GM12875 (cell line): ENCODE measurements around the gene ZNF845.
"Not testable (repeated sequence)": the region's sequence is repeated elsewhere in the genome, so short reads cannot be mapped to it uniquely, and the experiment has no call there.

ENCODE experiments used
- H3K4me3 ChIP-seq: one replicate; pipeline ENCODE4 v1.5.1; 2011; ENCODE audit warnings: low read depth, low read length, control low read depth
- TF ChIP-seq, protein P1 (sequence below): IDR thresholded peaks from 2 replicates; pipeline ENCODE4 v1.5.1; 2011; ENCODE audit warnings: low read depth, mild to moderate bottlenecking, control low read depth, inconsistent platforms, low read length, moderate library complexity, borderline replicate concordance; ENCODE audit not compliant: insufficient read depth

ZNF845 gene

DNA sequence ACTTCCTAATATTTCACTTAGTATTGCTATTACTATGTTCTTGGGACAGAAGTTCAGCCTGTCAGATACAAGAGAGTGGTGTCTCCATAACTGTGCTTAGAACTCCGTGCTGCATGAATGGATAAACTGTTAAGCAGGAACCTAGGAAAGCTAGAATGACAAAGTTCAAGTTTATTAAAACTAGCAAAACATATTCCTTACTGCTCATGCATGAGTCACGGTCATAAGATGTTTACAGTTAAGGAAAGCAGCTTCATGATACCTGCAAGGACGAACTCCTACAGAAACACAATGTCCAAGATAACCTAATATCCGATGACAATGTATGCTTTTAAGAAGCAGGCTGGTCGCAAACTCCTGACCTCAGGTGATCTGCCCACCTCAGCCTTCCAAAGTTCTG is 55.4 kb downstream of the ZNF845 start:
- H3K4me3 ChIP-seq: no peak overlapping the region
- TF ChIP-seq, protein P1, sequence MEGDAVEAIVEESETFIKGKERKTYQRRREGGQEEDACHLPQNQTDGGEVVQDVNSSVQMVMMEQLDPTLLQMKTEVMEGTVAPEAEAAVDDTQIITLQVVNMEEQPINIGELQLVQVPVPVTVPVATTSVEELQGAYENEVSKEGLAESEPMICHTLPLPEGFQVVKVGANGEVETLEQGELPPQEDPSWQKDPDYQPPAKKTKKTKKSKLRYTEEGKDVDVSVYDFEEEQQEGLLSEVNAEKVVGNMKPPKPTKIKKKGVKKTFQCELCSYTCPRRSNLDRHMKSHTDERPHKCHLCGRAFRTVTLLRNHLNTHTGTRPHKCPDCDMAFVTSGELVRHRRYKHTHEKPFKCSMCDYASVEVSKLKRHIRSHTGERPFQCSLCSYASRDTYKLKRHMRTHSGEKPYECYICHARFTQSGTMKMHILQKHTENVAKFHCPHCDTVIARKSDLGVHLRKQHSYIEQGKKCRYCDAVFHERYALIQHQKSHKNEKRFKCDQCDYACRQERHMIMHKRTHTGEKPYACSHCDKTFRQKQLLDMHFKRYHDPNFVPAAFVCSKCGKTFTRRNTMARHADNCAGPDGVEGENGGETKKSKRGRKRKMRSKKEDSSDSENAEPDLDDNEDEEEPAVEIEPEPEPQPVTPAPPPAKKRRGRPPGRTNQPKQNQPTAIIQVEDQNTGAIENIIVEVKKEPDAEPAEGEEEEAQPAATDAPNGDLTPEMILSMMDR: no peak

DNA sequence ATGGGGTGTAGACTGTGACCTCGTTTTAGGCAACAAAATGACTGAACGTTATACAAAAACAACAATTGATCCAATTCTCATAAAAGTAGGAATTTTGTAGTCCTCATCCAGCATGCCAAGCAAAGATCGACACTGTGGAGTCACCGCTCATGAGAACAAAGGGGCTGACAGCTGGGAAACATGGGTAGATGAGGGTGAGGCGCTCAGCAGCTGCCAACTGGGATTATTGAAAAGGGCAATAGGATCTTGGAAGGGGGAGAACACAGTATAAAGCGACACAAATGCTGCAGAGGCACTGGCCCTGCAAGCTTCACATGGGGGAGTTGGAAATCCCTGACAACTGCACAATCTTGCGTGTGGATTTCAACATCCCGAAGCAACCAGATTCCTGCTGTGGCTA is 56.0 kb downstream of the ZNF845 start:
- no peak overlapping the region for H3K4me3 ChIP-seq
- TF ChIP-seq, protein P1: no peak

DNA sequence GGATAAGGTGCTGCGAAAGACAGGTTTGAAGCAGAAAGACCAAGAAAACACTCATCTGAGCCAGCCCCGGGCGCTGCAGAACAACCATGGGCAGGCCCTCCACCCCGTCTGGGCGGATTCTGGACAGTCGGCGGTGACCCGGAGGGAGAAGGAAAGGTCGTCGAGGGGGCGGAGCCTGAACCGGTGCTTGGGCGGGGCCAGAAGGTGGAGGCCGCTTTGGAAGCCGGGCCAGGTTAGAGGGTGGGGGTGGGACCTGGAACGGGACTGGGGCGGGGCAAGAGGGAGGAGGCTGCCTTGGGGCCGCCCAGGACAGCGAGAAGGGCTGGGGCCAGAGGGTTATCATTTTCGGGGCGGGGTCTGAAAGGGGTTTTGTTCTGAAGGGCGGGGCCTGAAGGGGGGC is 56.4 kb downstream of the ZNF845 start:
- H3K4me3 ChIP-seq: no peak overlapping the region
- TF ChIP-seq, protein P1: no peak

DNA sequence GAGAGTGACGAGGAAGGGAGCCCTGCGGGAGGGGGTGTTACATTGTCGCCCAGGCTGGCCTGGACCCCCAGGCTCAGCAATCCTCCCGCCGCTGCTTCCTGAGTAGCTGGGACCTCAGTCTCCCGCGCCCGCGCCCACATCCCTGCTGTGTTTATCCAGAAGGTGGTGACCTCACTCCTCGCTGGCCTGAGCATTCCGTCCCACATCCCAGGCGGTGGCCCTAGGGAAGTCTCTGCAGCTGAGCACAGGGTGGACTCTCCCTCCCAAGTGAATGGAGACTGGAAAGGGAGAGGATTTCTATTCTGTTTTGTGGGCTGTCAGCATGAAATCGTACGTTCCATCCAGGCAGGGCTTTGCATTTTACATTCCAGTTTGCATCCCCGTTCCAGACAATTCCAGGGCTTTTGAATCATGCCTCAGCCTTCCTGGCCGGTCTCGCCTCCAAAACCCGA is 61.0 kb downstream of the ZNF845 start:
- no peak overlapping the region for H3K4me3 ChIP-seq
- TF ChIP-seq, protein P1: no peak

DNA sequence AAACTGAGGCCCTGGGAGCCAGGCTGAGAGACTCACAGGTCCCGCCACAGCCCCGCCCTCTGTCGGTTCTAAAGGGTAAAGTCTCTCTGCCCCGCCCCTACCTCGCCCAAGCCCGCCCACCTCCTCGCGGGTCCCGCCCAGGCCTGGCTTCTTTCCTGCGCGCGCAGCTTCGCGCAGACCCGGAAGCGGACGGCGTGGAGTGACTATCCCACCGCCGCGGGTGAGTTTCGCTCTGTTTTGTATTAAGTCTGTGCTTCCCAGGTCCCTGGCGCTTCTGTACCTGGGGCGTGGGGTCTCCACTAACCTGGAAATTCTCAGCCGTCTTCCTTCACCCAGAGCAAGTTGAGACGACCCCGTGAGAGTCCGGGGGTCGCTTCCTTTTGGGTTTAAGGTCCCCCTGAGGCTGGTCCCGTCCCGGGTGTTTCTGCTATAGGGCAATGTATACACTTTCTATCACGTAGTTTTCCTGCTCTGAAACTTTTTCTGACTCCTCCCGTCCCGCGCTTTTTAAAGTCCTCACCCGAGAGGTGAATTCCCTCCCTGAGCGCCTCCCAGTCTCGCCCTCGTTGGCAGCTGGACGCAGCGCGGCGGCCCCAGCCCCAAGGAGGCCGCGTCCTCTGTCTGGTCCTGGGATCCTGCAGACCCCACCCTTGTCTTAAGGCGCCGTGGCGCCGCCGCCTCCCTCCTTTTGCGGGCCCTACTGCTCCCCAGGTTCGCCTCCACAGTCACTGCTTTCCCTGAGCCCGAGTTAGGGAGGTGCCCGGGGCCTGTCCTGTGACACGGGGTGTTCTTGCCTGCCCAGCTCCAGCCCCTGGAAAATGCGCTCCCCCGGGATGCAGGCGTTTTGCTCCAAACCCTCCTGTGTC is 61.7 kb downstream of the ZNF845 start, which contains the start of gene ZNF765:
Gene ZNF765 (plus strand): TSS at position 176 of the 866 bp plus-strand sequence. CDS start 2,867 bp downstream, outside the sequence.
- H3K4me3 ChIP-seq: peak within 1 kb of the TSS; percentile 65

DNA sequence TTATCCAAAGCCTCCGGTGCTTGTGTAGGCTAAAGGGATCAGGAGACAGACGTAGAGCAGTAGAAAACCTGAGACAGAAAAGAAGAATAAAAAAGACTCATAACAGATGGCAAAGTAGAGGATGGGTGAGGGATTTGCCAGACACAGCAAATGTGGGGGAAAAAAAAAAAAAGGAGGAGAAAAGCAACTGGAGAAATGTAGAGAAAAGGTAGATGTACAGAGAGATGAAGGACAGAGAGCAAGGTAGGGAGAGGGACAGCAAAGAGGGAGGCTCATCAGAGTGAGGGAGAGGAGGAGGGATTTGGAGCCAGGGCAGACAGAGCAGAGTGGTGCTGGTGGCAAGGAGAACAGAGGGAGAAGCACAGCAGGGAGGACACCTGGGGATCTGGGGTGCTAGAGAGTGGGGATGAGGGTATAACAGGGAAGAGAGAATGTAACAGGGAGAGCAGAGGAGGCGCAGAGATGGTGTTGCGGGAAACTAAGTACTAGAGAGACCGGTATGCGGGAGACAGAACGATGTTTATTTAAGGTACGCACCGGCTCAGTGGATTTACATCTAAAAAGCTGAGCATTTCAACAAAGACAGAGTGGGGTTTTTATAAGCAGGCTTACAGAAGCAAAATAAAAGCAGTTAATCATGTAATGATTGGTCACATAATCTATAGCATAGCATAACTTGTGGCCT is 62.4 kb downstream of the ZNF845 start:
- peak overlapping the region; percentile 65 for H3K4me3 ChIP-seq

More for the DNA sequence above, 61.7 kb downstream of the ZNF845 start, which contains the start of gene ZNF765:
- TF ChIP-seq, protein P1: peak; percentile 43; the same call in 1 of the 2 replicates

DNA sequence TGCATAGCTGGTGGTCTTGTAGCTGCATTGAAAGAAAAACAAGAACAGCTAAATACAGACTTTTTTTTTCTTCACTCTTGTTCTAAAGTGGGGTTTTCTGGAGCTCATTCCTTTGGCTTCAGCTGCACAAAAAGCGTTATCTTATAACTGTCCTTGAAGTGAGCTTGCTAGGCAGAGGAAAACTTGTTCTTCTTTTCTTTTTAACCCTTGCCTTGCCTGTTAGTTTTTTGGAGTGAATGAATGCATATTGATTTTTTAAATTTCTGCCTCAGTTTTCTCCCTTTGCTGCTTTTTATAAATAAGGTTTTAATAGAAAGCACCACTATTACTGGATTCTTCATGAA is 62.9 kb downstream of the ZNF845 start:
- TF ChIP-seq, protein P1: no peak
- H3K4me3 ChIP-seq: no peak overlapping the region

DNA sequence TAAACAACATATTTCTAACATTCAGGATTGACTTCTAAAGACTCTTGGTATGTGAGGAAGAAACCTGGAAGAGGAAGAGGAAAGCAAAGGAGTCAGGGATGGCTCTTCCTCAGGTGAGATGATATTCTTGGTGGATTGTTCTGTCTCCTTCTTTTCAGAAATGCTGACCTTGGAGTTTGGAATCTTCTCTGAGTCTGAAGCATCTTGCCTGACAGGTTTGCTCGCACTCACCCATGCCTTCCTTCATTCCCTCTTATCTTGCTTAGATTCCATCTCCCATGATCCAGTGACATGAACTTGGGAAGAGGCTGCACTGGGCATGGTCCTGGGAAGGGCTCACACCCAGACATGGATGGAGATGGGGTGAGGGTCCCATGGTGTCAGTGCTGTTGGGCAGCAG is 64.4 kb downstream of the ZNF845 start:
- not testable (repeated sequence) for H3K4me3 ChIP-seq
